Medulla oblongata (tissue), 1 donor: Measurements from ENCODE around the gene SH2D4B.

Source experiments
- DNase-seq: peaks from one replicate; pipeline ENCODE4 v3.0.0-alpha.2; 2015; ENCODE audit errors: extremely low spot score

The SH2D4B gene

GRCh38 chr10:80633383-80633860 is 95.7 kb downstream of the SH2D4B start:
- DNase-seq, result no peak

- no peak for DNase-seq
Measured at GRCh38 chr10:80633910-80634309, 96.2 kb downstream of the SH2D4B start.

GRCh38 chr10:80642661-80643060 is 105.0 kb downstream of the SH2D4B start:
- no peak for DNase-seq

GRCh38 chr10:80646366-80646765 is 108.7 kb downstream of the SH2D4B start:
- no peak for DNase-seq

- DNase-seq, result no peak
Measured at GRCh38 chr10:80647173-80647833, 109.6 kb downstream of the SH2D4B start.

GRCh38 chr10:80648106-80648505 is 110.4 kb downstream of the SH2D4B start:
- no peak for DNase-seq

- no peak for DNase-seq
Measured at GRCh38 chr10:80649183-80649582, 111.5 kb downstream of the SH2D4B start.

GRCh38 chr10:80655898-80656297 is 118.2 kb downstream of the SH2D4B start:
- no peak for DNase-seq

- no peak for DNase-seq
Measured at GRCh38 chr10:80658068-80658467, 120.4 kb downstream of the SH2D4B start.

GRCh38 chr10:80659289-80659688 is 121.6 kb downstream of the SH2D4B start:
- DNase-seq, result no peak

- DNase-seq, result no peak
Measured at GRCh38 chr10:80660266-80660665, 122.6 kb downstream of the SH2D4B start.

- DNase-seq, result peak; percentile 82
Measured at GRCh38 chr10:80660736-80661135, 123.0 kb downstream of the SH2D4B start.

GRCh38 chr10:80661526-80661925 is 123.8 kb downstream of the SH2D4B start:
- no peak for DNase-seq

- DNase-seq, result peak; percentile 78
Measured at GRCh38 chr10:80662429-80663261, 124.9 kb downstream of the SH2D4B start.

- peak; percentile 87 for DNase-seq
Measured at GRCh38 chr10:80664071-80664680, 126.5 kb downstream of the SH2D4B start.

GRCh38 chr10:80669485-80669884 is 131.8 kb downstream of the SH2D4B start:
- no peak for DNase-seq

- no peak for DNase-seq
Measured at GRCh38 chr10:80670774-80671173, 133.1 kb downstream of the SH2D4B start.

GRCh38 chr10:80671847-80672246 is 134.1 kb downstream of the SH2D4B start:
- no peak for DNase-seq

- no peak for DNase-seq
Measured at GRCh38 chr10:80672613-80673012, 134.9 kb downstream of the SH2D4B start.

- DNase-seq, result no peak
Measured at GRCh38 chr10:80674809-80675208, 137.1 kb downstream of the SH2D4B start.

- DNase-seq, result no peak
Measured at GRCh38 chr10:80681142-80681541, 143.4 kb downstream of the SH2D4B start.

GRCh38 chr10:80684259-80684658 is 146.6 kb downstream of the SH2D4B start:
- no peak for DNase-seq

- DNase-seq, result no peak
Measured at GRCh38 chr10:80685355-80685754, 147.7 kb downstream of the SH2D4B start.
